HEK293 (cell line): ENCODE data around the gene MOB1B.

Experiments
- CTCF ChIP-seq: fragments of 450-650 bp; formaldehyde crosslinking; IDR thresholded peaks from 2 replicates; pipeline ENCODE4 v1.5.1; 2016; ENCODE audit warnings: missing biosample characterization, missing genetic modification characterization
- HOXA7 ChIP-seq: sonication (generic); formaldehyde crosslinking; IDR thresholded peaks from 2 replicates; pipeline ENCODE4 v1.8.1; 2022; ENCODE audit warnings: missing genetic modification reagents, borderline replicate concordance
- PRDM2 ChIP-seq: fragments of 450-650 bp; formaldehyde crosslinking; IDR thresholded peaks from 2 replicates; pipeline ENCODE4 v1.5.1; 2016; ENCODE audit warnings: missing biosample characterization, missing genetic modification characterization, borderline replicate concordance
- SETDB1 ChIP-seq: IDR thresholded peaks from one replicate; pipeline ENCODE4 v1.6.1; 2017; ENCODE audit warnings: mild to moderate bottlenecking, low read length, moderate library complexity, mixed read lengths; ENCODE audit not compliant: insufficient read length

- no peak for TF ChIP-seq SETDB1
- no peak for TF ChIP-seq CTCF
- TF ChIP-seq HOXA7 (CRISPR knock-in tag), result no peak
- no peak for TF ChIP-seq PRDM2 (tag by site-specific recombination)
Observed at GRCh38 chr4:70997036-70997435, 94.9 kb downstream of the MOB1B start.
